Vagina (tissue), 2 donors: Measurements from ENCODE around the gene ALDH1A1.

ENCODE experiments used
- POLR2AphosphoS5 ChIP-seq, 2 donors: sonication (generic); formaldehyde crosslinking; IDR thresholded peaks; one replicate each; pipeline ENCODE4 v1.9.0; 2017; ENCODE audit warnings: antibody characterized with exemption in 2 of 2, mild to moderate bottlenecking in 2 of 2, low read depth in 1 of 2; ENCODE audit not compliant: insufficient read depth in 1 of 2
- TF ChIP-seq, protein P1 (sequence below), 3 experiments: fragments of 450-650 bp in 2 of 3; fragments of 200-600 bp in 1 of 3; sonication (generic) in 1 of 3; IDR thresholded peaks; one replicate each; pipeline ENCODE4 v1.5.1; 2017 to 2019; ENCODE audit warnings: antibody characterized with exemption in 3 of 3, mild to moderate bottlenecking in 2 of 3, moderate library complexity in 2 of 3

DNA sequence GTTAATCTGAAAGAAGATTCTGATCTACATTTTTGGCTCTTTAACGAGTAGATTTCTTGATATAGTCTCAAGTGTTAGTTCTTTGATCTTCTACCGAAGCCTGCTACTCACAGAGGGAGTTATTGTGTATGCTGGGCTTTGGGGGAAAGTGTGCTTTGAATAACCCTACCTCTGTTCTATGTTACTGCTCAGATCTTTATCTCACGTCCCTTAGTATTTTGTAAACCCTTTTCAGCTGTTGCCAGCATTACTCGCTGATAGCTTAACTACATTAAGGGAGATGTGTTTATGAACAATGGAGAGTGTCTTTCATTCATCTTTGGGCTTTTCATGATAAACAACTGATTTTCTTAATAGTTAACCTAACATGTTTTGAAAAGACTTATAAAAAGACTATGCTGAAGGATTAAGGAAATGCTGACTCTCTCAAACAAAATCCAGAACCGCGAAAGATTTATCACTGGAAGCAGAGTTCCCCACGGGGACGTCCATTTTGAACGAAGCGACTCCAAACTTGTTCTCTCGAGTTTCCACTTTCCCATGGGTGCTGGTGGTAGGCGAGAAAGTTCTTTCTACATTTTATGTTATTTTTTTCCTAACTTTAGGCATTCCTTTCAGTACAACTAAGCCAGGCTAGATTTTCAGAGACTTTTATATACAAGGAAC, 27.9 kb upstream of the ALDH1A1 start:
- TF ChIP-seq POLR2AphosphoS5 (IDR thresholded peaks at IDR 0.05; ENCODE audit: insufficient read depth in 1 of 2, low read depth in 1 of 2) = no peak
- TF ChIP-seq, protein P1, sequence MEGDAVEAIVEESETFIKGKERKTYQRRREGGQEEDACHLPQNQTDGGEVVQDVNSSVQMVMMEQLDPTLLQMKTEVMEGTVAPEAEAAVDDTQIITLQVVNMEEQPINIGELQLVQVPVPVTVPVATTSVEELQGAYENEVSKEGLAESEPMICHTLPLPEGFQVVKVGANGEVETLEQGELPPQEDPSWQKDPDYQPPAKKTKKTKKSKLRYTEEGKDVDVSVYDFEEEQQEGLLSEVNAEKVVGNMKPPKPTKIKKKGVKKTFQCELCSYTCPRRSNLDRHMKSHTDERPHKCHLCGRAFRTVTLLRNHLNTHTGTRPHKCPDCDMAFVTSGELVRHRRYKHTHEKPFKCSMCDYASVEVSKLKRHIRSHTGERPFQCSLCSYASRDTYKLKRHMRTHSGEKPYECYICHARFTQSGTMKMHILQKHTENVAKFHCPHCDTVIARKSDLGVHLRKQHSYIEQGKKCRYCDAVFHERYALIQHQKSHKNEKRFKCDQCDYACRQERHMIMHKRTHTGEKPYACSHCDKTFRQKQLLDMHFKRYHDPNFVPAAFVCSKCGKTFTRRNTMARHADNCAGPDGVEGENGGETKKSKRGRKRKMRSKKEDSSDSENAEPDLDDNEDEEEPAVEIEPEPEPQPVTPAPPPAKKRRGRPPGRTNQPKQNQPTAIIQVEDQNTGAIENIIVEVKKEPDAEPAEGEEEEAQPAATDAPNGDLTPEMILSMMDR (IDR thresholded peaks at IDR 0.05) = no peak
